Stimulated activated CD4-positive, alpha-beta T cell treated with anti-CD3 and anti-CD28 coated beads, Interleukin-2, amount 100 ng/mL, for 48 hours (primary cell): ENCODE data around the gene NKAIN4.

Experiments
- DNase-seq, 2 donors: peaks; one replicate each; pipeline ENCODE4 v3.0.0-alpha.2; 2020

The NKAIN4 gene

GRCh38 chr20:63287697-63288580 is 33.7 kb upstream of the NKAIN4 start:
- DNase-seq, result no peak

- DNase-seq, result no peak
Observed at GRCh38 chr20:63286781-63287696, 32.8 kb upstream of the NKAIN4 start.

- DNase-seq, result no peak
Observed at GRCh38 chr20:63285636-63286615, 31.7 kb upstream of the NKAIN4 start.

- DNase-seq, result no peak
Observed at GRCh38 chr20:63284981-63285524, 30.8 kb upstream of the NKAIN4 start.

- no peak for DNase-seq
Observed at GRCh38 chr20:63284544-63284949, 30.3 kb upstream of the NKAIN4 start.

- no peak for DNase-seq
Observed at GRCh38 chr20:63284083-63284440, 29.8 kb upstream of the NKAIN4 start.

- no peak for DNase-seq
Observed at GRCh38 chr20:63283397-63284082, 29.3 kb upstream of the NKAIN4 start.

GRCh38 chr20:63282946-63283345 is 28.7 kb upstream of the NKAIN4 start:
- DNase-seq, result no peak

- DNase-seq, result no peak
Observed at GRCh38 chr20:63281742-63282665, 27.7 kb upstream of the NKAIN4 start.

GRCh38 chr20:63280929-63281545 is 26.8 kb upstream of the NKAIN4 start:
- no peak for DNase-seq

- no peak for DNase-seq
Observed at GRCh38 chr20:63280371-63280770, 26.1 kb upstream of the NKAIN4 start.

- DNase-seq, result no peak
Observed at GRCh38 chr20:63279931-63280330, 25.7 kb upstream of the NKAIN4 start.

GRCh38 chr20:63278661-63279060 is 24.4 kb upstream of the NKAIN4 start:
- DNase-seq, result no peak

- no peak for DNase-seq
Observed at GRCh38 chr20:63277466-63278272, 23.4 kb upstream of the NKAIN4 start.

- DNase-seq, result no peak
Observed at GRCh38 chr20:63276956-63277355, 22.7 kb upstream of the NKAIN4 start.

GRCh38 chr20:63275825-63276224 is 21.6 kb upstream of the NKAIN4 start:
- DNase-seq, result no peak

- no peak for DNase-seq
Observed at GRCh38 chr20:63274381-63275228, 20.3 kb upstream of the NKAIN4 start.
